ENCODE data around the gene AGAP3.
A peak's percentile ranks its signal among the peaks of the same experiment; 100 is the strongest.

AGAP3 gene

DNA sequence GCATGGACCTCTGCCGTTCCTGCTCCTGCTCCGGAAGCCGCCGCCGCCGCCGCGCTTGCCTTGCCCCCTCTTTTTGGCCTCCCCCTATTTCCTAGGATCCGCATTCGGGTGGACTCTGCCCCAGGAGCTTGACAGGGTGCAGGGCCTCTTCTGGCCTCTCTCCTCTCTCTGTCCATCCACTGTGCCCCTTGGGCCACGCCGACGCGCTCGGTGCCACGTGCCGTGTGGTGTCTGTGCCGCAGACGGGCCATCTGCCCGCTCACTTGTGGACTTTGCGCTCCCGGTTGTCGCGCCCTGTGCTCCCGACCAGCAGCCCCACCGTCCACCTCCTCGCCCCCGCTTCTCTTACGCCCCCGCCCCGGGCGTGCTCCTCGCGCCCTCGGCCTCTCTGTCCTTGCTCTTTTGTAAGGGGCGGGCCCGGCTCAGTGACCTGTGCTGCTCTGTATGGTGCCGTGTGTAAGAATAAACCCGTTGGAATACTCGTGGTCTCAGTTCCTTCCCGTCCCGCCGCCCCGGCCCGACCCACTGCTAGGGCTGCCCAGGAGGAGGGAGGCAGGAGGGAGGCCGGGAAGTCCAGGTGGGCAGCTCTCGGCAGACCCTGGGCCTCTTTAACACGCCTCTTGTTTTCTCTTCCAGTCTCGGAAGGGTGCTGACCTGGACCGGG, 37.0 kb downstream of the AGAP3 start:
- DNase-seq (ENCODE audit: low read depth), result no peak

DNA sequence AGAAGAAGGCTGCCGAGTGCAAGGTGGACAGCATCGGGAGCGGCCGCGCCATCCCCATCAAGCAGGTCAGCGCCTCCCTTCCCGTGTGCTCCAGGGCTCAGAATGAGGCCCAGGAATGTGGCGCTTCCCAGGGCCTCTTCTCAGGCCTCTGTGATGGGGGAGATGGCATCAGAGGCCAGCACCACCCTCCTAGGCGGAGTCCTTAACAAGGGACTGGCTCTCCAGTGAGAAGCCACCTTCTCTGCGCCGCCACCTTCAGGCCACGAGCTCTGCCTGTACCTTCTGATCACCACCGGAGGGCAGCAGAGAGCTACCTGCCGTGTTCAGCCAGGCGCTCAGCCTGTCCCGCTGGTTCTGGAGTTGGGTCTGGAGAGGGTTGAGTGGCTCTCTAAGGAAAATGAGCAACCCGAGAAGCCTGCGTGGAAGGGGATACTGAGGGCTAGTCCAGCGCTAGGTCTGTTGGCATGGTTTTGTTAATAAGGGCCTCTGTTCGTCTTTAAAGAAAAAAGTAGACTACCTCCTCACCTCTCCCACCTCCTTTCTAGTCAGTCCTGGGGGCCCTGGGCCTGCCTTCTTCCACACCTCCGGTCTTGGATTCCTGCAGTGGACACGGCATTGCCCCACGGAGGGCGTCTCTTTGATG, 37.7 kb downstream of the AGAP3 start:
- peak; percentile 61 for DNase-seq (ENCODE audit: low read depth)

DNA sequence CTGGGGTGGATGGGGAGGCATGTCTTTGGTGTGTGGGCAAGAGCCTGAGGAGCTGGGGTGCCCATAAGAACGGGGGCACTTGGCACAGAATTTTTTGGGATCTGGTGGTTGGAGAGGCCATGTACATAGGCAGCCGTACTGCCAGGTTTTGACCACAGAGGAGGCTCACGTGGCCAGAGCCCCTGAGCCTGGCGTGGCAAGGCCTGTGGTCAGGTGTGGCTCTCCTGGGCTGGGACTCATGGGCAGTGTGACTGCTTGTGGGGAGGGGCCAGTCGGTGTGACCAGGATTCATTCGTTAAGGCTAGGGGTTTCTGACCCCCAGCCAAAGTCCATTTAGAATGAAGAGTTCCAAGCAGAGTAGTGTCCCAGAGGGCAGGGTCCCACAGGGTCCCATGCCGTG, 38.2 kb downstream of the AGAP3 start:
- no peak for DNase-seq (ENCODE audit: low read depth)

DNA sequence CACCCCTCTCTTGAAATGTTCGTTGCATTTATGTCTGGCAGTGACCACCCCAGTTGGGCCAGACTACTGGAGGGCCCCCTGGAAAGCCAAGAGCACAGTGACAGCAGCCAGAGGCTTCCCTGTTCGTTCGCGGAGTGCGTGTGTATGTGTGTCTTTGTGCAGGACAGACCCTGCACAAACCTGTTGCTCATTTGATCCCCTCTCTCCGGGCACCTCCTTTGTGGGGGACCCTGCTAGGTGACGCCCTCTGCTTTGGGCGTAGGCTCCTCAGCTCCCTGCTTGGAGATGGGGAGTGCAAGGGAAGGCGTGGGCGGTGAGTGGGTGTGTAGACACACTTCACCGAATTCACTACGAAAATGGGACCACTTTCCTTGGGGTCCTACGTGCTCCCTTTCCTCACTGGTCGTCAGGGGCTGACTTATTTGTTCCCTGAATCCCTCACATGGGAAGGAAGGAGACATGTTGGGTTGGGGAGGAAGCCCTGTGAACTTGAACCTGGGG, 38.7 kb downstream of the AGAP3 start:
- DNase-seq (ENCODE audit: low read depth), result no peak

DNA sequence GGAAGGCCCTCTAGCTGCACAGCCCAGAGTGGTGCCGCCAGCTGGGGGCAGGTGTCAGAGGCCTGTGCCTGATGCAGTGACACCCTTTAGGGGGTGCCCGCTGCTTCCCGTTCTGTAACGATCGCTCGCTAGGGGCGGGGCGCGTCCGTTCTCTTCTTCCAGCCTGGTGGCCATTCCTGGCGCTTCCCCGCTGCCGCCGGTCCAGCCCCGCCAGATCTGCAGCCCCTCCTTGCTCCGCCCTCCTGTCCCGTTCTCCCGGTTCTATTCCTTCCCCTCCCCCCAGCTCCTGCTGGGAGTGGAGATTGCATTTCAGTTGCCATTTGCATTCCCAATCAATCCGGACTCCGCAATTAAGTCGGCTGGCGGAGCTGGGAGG, 39.2 kb downstream of the AGAP3 start:
- no peak for DNase-seq (ENCODE audit: low read depth)

DNA sequence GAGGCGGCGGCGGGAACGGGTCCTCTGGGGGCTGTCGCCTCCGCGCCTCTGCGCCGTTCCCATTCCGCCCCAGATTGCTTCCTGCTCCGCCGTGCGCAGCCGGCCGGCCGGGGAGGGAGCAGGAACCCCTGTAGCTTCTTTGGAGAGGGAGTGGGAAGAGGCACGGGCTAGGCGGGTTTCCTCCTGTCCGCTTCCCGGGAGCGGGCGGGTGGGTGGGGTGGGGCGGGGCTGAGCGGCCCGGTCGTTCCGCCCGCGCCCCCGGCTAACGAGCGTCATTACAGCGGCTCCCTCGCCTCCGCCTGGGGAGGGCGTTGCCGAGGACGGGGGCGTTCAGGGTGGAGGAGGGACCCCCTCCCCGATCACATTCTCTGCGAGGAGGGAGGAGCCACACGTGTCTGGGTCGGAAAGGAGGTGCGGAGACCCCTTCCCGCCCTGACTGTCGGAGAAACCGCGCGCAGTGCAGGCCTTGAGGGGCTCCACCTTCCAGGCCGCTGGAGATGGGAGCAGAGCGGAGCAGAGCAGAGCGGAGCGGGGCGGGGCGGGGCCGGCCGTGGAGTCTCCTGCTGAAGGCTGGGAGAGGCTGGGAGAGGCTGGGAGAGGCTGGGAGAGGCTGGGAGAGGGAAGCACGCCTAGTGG, 39.7 kb downstream of the AGAP3 start:
- DNase-seq (ENCODE audit: low read depth), result no peak

DNA sequence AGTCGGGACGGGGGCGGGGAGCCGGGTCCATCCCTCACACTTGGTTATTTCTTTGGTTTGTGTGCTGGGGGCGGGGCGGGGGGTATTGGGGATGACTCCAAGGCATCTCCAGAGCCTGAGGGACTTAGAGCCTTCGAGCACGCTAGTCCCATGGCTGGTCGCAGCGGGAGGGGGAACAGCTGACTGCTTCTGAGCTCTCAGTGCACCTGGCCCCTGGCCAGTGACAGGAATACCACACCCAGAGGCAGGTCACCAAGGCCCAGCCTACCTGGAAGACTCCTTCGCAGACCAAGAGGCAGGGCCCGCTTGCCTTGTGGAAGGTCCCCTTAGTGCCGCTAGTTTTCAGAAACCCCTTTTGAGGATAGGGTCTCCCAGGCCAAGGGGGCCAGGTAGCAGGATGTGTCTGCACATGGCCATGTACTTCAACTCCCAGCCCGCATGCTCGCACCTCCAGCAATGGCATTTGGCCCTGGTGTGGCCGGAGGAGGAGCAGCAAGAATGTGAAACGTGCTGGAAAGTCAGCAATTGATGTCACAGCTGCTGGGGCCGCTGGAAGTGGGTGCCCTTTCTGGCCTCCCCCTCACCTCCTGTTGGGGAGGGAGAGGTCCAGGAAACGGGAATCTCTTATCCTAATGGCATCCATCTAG, 40.3 kb downstream of the AGAP3 start:
- DNase-seq (ENCODE audit: low read depth), result no peak

DNA sequence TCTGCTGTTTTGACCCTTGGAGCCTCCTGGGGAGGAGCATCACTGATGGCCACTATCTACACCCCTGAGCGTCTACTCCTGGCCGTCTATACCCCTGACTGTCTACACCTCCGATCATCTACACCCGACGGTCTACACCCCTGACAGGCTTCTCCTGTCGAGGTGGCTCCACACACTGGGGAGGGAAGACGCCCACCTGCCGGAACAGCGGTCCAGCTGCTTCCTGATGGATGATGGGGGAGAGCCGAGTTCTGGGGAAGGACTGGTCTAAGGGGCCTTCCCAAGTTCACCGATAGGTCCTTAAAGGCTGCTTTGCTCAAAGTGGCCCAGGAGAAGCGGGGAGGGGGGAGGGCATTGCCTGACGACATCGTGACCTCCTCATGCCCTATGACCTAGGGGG, 41.9 kb downstream of the AGAP3 start:
- DNase-seq (ENCODE audit: low read depth), result no peak

DNA sequence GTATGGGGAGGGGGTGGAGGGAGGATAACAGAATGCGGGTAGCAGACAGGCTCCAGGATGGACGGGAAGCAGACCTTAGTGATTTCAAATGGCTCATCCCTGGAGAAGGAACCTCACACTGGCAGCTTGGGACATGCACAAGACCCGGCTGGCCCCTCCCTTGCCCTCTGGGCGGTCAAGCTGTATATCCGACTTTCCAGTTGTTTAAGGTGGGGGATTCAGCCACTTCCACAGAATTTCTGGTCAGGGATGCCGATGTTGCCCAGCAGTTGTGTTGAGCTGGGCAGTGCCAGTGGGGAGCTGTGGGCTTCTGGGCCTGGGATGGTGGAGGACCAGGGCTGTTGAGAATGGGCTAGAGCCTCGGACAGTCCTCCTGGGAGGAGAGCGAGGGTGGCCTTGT, 42.4 kb downstream of the AGAP3 start:
- DNase-seq (ENCODE audit: low read depth), result no peak

DNA sequence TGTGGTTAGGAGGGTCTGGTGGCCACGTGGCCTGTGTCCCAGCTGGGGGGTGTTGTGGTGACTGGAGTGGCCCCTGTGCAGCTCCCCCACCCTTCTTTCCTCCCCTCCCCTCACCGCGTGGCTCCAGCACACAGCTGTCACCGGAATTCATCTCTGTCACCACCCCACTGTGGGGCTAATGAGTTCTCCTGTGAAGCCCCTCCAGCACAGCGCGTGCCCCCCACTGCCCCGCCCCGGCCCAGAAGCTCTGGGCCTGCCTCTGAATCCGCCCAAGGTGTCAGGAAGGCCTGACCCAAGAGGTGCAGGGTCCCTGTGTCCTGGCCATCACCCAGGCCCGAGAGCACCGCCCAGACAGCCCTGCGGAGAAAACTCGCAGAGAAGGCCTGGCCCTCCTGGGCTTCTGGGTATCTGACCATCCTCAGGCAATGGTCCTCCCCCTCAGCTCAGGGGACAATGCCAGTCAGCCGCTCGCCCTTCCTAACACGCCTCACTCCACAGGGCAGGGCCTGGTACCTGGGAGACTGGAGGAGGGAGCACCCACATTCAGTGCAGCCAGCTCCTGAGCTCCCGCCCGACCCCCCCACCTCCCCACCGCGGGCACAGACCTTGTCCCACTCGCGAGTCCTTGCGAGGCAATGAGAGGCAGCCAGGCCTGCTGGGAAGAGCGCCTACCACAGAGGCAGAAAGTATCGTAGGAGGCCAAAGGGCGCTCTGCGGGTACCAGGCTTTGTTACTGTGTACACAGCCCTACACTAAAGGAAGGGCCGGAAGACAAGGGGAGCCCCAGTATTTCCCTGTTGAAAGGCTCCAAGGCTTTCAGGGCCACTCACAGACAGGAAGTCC, 43.1 kb downstream of the AGAP3 start:
- DNase-seq (ENCODE audit: low read depth), result no peak

DNA sequence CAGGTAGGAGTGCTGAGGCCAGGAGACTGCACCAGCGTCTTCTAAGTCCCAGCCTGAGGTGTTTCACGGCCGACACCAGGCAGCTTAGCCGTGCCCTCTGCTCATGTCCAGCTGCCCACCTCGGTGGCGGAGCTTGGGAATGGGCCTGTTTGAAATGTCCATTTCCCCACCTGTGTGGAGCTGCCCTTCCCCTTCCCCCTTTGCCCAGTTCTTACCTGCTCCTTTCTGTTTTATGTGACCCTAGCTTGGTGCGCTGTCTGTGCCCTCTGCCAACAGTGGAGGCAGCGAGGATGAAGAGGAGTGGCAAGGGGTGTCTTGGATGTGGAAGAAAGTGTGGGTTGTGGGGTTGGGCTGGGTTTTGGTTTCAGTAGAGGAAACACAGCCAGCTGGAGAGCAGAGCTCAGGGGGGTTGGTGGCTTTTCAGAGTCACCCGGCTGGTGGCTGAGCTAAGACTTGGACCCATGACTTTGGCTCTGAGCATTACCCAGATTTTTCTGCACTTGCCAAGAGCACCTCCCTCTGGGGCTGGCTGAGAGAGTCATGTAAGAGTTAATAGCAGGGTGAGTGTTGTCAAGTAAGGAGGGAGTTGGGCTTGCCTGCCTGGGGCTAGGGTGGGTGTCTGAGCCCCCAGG, 43.8 kb downstream of the AGAP3 start:
- DNase-seq (ENCODE audit: low read depth), result no peak

DNA sequence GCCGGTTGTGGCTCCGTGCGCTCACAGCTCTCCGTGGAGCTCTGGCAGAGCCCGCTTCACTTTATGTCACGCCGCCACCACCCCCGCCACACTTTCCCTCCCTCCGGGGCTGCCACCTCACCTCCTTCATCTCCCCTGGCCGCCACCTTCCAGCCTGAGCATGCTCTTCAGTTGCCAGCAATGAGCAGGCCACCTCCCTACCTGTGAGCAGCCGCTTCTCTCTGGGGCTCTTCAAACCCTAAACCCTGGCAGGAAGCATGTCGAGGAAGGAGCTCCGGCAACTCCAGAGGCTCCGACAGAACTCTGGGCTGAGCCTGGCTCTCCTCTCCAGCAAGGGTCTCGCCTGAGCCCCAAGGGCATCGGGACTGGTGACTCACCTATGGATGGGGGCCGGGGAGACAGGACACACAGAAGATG, 44.5 kb downstream of the AGAP3 start:
- no peak for DNase-seq (ENCODE audit: low read depth)

DNA sequence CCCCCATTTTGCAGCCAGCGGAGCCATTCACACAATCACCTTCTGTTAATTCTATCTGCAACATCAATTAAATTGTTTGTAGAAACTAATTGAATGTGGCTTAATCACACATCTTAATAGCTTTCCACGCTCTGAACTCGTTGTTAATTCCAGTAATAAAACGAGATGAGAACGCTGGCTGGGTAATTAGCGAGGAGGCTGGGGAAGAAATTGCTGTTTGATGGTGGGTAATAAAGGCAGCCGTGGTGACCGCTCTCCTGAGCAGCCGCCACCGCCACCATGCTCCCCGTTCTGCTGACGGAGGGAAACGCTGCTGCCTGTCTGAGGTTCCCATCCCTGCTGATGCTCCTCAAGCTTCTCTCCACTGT, 44.9 kb downstream of the AGAP3 start:
- no peak for DNase-seq (ENCODE audit: low read depth)

DNA sequence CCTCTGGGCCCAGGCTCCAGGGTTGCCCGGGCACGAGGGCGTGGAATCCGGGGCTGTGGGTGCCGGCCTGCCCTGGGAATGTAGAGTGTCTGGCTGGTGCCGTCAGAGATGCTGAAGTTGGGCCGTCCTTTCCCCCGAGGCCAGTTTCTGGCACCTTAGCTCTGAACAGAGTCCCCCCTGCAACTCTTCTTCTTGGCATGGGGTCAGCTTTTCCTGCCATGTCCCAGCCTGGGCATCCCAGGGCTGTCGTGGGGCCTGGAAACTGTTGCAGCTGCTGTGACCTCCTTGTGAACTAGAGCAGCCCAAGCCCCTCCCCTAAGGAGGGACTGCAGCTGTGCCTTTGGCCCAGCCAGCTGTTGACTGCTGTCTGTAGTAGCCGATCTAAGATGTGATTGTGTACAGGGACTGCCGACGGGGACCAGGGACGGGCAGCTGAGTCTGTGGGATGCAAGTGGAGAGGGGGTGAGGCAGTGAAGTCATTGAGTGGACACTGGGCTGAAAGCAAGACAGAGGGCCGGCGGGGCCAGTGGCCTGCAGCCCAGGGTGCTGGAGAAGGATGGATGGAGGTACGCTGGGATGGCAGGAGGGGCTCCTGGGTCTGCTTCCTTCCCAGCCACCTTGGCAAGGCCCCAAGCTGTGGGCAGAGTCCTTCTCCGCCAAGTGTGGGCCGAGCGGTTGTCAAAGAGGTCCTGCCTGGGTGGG, 45.5 kb downstream of the AGAP3 start:
- DNase-seq (ENCODE audit: low read depth), result no peak

DNA sequence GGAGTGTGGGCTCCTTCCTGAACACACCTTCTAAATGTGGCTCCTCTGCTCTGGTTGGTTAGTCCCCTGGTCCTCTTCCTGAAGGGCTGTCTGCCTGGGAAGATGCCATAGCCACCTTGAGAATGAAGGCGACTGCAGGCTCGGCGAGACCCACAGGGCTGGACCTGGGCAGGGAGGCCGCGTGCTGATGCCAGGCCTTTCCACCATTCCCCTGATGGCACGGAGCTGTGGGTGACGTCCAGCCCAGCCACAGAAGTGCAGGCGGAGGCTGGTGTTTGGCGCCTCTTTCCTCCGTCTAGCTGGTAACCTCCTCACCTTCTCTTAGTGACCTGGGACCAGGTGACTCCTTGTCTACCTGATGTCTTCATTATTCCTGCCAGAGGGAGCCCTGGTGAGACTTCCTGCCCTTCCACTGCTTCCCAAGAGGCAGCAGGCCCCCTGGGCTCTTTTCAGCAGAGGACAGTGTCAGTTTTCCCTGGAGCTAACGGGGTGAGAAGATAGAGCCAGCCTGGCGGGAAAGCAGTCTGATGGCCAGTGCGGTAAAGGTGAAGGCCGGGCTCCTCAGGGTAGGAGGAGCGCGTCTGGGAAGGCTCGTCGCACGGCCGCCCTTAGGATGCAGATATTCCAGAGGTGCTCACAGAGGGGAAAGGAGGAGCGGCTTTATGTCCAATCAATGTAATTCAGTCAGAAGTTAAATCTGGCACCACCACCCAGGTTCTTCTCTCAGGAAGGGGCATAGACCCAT, 46.4 kb downstream of the AGAP3 start:
- no peak for DNase-seq (ENCODE audit: low read depth)

DNA sequence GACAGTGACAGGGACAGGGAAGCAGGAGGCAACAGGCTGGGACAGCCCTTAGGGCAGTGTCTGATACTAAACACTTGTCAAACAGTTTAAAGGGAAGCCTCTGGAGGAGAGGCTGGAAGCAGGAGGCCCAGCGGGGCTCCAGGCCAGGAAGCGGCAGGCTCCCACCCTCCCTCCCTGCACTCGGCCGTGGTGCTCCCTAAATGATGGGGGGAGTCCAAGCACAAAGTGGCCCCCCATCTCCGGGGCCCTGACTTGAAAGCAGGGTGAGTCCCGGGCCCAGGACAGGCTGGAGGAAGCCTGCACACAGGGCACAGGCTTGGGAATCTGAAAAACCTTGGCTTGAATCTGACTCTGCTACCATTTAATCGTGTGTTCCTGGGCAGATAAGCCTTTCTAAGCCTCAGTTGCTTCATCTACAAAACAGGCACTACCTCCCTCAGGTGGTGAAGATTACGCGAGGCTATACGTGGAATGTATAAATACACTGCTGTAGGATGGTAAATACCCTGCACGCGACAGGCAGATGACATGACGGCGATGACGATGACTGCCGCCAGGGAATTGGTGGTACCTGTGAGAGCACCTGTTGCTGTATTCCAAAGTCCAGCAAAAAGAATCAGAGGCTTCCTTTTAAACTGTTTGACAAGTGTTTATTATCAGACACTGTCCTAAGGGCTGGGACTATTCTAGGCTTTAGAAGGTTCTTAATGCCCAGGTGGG, 47.2 kb downstream of the AGAP3 start:
- DNase-seq (ENCODE audit: low read depth), result no peak

DNA sequence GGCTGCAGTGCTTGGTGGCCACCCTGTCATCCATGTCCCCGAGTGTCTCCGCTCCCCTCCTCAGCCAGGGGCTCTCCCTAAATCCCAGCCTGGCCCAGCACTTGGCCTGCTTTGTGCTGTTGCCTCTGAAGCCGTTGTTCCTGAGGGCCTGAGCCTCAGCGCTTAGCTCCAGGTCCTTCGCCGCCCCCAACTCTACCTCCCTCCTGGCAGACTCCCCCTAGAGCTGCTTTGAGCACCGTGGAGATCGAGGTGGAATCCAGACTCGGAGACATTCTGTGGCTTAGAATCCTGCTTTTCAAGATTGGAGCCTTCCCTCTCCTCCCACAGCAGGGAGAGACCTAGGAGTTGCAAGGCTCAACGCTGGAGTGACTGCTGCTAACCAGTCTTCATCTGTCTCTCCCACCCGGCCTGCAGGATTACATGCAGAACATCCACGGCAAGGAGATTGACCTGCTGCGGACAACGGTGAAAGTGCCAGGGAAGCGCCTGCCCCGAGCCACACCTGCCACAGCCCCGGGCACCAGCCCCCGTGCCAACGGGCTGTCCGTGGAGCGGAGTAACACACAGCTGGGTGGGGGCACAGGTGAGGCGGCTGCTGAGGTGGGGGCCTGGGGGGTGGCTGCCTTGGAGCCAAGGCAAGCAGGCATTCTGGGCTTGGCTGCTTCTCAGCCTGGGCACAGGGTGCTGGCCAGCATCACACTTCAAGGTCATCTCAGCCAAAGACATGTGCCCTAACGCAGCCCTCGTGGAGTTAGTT, 47.9 kb downstream of the AGAP3 start:
- no peak for DNase-seq (ENCODE audit: low read depth)

DNA sequence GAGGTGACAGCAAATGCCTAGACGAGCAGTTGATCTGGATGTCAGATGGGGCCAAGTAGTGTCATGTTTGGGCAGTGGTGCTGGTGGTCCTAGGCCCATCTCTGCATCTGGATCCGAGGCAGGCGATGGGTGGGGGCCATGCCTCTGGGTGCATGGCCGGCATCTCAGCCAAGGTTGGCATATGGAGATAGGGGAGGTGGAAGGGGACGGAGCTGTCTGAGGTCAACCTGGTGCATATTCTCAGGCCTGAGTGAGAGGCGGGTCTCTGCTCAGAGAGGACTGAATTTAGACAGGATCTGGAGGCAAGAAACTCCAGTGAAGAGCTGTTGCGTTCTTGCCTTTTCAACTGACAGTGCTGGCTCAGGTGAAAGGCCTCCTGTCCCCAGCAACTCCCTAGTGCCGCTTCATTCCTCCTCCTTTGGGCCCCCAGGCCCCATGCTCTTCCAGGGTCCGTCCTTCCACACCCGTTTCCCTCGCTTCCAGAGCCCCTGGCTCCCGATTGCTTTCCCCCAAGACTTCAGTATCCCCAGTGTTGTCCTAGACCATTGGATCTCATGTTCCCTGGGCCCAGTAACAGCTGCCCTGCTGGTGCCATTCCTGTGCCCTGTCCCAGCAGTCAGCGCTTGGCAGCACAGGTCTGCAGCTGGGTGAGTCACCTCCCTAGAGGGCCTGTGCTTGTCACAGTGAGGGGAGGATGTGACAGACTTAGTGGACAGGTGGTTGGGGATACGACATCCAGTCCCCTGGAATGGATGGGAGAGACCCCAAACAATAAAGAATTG, 48.7 kb downstream of the AGAP3 start:
- DNase-seq (ENCODE audit: low read depth), result no peak

All from fibroblast of the conjunctiva (primary cell).